Occipital lobe (tissue), 2 donors: ENCODE measurements around the gene TSHZ2. TPM values are rescaled to one million over a fixed set of nuclear protein-coding genes. Genes with fewer than 3 reads are reported as not detected.

Source experiments
- DNase-seq: peaks from one replicate; lab custom pipeline; 2025; lab: John Stamatoyannopoulos, UW
- total RNA-seq: library from RNA; depleted of rRNA; stranded (reverse); fragments of >200 nt; gene quantifications from one replicate; pipeline ENCODE4 v1.2.3, GENCODE V29; 2014

Gene TSHZ2
- total RNA-seq, 1 donor from 2014 or later, result 0.31 TPM

DNA sequence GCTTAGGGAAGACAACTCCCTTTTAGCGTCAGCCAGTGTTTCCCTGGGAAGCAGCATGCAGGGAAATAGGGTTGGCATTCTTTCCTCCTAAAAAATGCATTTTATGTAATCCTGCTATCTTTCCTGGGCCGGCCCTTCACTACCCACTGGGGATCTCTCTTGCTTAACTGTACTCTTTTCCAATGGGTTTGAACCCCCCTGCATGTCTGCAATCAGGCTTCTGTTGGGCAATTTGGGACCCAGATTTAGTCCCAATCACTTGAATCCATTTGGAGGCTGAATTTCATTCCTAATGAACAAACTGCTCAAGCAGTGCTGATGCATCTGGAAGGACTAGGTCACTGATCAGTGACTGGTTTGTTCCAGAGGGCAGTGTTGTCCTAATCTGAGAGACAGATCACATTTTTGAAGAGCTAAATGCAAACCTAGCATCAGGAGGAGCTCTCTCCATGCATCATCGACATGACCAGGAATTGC, 152.0 kb downstream of the TSHZ2 start:
- no peak for DNase-seq

- no peak for DNase-seq
These were observed 152.6 kb downstream of the TSHZ2 start for GRCh38 chr20:53124803-53125202.

DNA sequence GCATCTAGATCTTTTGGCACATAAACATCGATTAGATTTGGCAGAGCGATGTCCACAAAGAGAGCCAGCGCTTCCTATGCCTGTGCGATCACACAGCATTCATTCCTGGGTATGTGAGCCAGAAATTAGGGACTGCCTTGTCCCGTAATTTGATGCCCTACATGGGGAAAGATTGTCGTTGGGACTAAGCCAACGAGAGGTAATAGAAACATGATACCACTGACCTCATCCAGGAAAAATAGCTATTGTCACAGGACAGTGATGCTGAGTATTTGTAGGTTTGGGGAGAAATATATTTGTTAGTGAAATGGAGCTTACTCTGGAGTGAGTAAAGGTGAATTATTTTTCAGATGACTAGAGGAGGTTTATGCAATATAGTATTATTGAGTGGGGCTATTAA, 154.0 kb downstream of the TSHZ2 start:
- DNase-seq, result no peak

DNA sequence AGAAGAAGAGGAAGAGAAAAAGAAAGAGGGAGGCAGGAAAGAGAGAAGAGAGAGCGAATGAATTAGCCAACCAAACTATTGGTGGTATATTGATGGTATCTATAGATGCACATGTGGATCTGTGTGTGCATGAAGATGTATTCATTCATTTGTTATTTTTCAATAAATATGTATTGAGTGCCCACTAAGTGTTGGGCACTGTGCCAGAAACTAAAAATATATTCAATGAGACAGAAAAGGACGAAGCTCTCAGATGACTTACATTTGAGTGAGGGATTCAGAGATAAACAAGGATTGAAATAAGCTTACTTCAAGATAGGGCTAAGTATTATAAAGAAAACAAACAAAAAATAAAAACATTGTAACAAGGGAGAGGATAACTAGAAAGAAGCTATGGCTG, 154.9 kb downstream of the TSHZ2 start:
- no peak for DNase-seq

- DNase-seq, result no peak
These were observed 155.8 kb downstream of the TSHZ2 start for GRCh38 chr20:53128004-53128403.

GRCh38 chr20:53129563-53129962, 157.4 kb downstream of the TSHZ2 start:
- DNase-seq, result no peak

GRCh38 chr20:53130795-53131194, 158.6 kb downstream of the TSHZ2 start:
- DNase-seq, result no peak

DNA sequence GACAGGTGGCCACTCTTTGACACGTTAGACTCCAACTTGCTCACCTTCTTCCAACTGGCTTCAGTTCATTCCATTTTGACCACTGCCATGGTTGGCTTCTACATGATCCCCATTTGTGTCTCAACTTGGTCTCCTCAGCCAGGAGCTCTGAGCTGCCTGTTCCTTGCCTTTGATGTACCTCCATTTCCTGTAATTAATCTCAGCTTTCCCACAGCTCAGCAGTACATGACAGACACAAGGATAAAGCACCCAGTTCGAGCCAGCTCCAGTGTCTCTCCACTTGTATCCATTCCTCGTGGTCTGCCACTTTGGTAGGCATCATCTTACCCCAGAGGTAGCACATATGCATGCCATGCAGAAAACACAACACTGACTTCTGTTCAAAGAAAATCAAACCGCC, 161.0 kb downstream of the TSHZ2 start:
- no peak for DNase-seq

DNA sequence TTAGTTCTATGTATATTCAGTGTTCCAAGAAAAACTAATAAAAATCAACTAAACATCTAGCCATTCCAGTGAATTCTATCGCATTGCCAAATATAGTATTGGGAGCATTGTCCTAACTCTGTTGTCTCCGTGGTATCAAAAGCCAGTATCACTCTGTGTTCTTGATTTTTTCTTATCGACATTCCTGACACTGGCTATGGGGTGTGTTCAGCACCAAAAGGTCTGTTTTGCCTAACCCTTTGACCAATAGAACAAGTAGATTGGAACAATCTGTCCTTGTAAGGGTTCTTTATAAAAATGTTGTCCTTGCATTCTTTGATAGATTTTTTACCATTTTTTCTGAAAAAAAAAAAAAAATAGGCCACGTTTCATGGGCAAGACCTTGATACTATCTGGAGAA, 161.5 kb downstream of the TSHZ2 start:
- no peak for DNase-seq

DNA sequence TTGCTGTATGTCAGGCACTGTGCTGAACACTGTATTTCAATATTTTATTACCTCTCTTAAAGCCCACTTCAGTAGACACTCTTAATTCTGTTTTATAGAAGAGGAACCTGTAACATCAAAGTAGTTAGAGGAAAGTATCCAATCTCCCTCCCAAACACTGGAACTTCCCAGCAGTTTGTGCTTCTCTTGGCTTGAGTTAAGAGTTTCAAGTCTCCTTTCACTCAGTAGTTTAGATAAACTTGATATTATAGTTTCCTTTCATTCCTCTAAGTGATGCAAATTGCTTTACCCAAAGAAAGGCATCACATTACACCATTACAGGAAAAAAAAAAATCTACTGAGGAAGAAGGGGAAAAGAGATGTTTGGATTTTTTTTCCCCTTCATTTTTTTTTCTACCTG, 164.3 kb downstream of the TSHZ2 start:
- DNase-seq, result no peak

DNA sequence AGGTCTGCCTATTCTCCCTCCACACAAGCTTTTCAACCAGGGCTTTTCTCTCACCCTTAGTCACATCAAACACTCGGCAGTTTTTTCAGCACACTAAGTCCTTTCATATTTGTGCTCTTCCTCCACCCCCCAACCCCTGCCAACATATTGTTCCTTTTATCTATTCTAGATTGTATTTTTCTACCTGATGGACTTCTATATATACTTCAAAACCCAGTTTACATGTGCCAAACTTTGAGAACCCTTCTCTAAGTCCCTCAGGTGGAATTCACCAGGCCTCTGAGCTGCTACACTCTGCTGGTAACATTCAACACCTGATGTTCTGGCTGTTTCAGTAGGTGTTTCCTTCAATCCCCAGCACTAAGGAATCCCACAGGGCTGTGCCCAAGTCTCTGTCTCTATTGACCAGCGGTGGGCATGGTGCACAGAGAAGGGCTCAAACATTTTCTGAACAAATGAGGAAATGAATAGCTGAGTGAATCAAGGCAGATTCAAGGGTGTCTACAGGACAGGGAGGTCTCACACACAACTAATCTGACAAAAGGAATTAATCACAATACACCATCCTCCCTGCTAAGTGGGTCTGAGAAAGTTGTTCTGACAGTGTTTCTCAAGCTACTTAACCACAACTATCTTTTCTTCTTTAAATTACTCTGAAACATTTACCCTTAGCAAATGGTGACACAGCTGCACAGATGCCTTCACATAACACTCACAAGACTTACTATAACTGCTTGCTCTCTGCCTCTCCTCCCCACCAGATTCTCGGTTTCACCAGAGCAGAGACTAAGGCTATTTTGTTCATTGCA, 166.5 kb downstream of the TSHZ2 start:
- no peak for DNase-seq

DNA sequence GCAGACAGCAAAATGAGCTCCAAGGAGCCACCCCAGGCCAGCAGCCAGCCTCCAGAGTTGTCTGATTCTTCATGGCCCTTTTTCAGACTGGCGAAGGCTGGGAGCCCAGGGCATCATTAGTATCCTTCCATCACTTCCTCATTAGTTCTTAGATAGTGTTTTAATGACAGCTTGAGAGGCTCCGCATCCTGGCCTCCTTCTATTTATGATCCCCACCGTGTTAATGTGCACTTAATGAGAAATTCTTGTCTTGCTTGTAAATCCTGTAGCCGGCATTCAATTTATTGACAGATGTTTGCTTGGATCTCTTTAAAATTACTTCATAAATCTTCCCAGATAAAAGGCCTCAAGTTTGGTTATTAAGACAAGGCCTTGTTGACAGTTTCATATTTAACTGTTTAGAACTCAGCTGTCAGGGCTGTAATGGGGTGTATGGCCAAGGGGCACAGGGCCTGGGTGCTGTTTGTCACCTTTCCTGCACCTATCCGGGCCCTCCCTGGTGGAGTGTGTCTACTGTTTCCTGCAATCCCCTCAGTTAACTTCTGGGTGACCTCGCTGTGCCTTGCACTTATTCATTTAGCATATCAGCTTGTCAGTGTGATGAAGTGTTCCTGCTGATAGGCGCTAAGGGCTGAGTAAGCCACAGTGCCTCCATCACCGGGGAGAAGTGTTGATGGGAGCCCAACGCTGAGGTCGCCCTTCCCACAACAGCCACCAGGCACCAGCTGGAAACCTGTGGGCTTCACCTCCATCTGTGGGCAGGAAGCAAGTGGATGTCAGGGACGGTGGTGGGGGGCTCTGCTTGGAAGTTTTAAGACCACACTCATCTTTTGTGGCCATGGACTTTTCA, 169.3 kb downstream of the TSHZ2 start:
- no peak for DNase-seq

GRCh38 chr20:53142225-53143127, 170.3 kb downstream of the TSHZ2 start:
- no peak for DNase-seq

- no peak for DNase-seq
These were observed 174.2 kb downstream of the TSHZ2 start for GRCh38 chr20:53146201-53146891.

- no peak for DNase-seq
These were observed 176.6 kb downstream of the TSHZ2 start for GRCh38 chr20:53148771-53149147.

- no peak for DNase-seq
These were observed 177.2 kb downstream of the TSHZ2 start for GRCh38 chr20:53149148-53149889.

DNA sequence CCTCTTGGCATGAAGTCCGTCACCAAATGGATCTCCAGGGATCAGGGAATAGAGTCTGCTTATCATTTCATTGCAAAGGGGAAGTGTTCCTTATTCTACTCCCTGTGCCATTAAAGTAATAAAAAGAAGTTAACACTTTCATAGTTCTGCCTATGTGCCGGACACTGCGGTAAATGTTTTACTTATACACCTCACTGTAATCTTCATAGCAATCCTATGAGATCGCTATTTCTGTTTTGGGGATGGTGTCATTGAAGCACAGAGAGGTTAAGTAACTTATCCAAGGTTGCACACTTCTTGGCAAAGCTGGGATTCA, 177.7 kb downstream of the TSHZ2 start:
- no peak for DNase-seq

DNA sequence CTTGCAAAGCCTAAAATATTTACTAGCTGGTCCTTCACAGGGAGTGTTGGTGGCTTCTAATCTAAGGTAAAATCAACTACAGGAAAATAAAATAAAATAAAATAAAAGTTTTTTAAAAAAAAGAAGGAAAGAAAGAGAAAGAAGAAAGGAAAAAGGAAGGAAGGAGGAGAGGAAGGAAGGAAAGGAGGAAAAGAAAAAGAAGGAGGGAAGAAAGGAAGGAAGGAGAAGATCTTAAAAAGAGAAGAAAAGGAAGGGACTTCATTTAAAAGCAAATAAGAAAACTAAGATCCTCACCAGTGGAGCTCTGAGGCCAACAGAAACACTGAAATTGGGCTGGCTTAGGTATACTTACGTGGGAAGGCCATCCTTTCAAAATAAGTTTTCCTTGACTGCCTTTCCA, 178.4 kb downstream of the TSHZ2 start:
- no peak for DNase-seq

DNA sequence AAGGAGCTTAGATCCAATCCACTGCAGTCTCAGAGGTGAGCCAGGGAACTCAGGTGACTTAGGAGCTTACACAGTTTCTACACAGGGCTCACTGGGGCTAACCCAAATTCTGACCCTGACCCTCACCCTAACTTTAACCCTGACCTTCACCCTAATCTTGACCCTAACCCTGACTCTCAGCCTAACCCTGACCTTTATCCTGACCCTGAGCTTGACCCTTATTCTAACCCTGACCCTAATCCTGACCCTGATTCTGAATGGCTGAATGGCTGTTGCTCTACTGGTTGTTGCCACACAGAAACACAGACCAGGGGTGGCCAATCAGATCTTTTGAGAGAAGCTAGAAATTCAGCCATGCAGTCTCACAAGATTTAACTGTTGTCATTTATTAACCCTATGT, 180.1 kb downstream of the TSHZ2 start:
- DNase-seq, result no peak

GRCh38 chr20:53154540-53154939, 182.4 kb downstream of the TSHZ2 start:
- no peak for DNase-seq
